ENCODE results near the gene DYNC1H1. TPM values are rescaled to one million over a fixed set of nuclear protein-coding genes. Genes with fewer than 3 reads are reported as not detected.

Gene DYNC1H1
- total RNA-seq, 1 experiment from 2014 or later, result 833 TPM

DNA sequence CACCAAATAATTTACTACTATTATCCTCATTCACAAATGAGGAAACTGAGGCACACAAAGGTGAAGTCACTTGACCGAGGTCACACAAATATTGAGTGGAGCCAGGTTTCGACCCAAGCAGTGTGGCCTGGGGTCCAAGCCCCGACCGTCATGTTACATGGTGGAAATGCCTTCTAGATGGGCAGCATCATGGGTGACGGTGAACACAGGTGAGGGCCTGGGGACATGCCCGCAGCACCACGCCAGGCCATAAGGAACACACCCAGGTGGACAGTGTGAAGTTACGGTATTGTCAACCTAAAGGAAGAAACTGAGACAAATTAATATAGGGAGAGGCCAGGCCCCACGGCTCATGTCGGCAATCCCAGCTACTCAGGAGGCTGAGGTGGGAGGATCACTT, 35.3 kb upstream of the DYNC1H1 start:
- no peak for DNase-seq (ENCODE audit: low spot score)
- no peaks in the 10 kb centered on the region for H3K4me1 ChIP-seq (ENCODE audit: insufficient read depth, low read length, poor library complexity, severe bottlenecking)
- no peaks in the 10 kb centered on the region for H3K36me3 ChIP-seq (ENCODE audit: insufficient read depth, low read length, poor library complexity, severe bottlenecking)
- H3K27me3 ChIP-seq (replicated peaks; ENCODE audit: insufficient read depth, low read depth, low read length, poor library complexity), result no peaks in the 10 kb centered on the region
- no peak overlapping the region for H3K4me3 ChIP-seq (ENCODE audit: low read depth, low read length, poor library complexity, severe bottlenecking)
- intact Hi-C loops (cut with micrococcal nuclease; ENCODE audit: unreplicated experiment), result no loop called here
- ChIA-PET CTCF (interaction anchor here (0.7 kb wide), 1 partner anchor 159 kb away, joined by 3 read pairs; no protein-coding TSS in a partner anchor), POLR2A (ENCODE audit: low non-redundant PET) (no interaction called here)
- no peak for TF ChIP-seq EZH2 (IDR thresholded peaks at IDR 0.05; ENCODE audit: borderline replicate concordance, low read depth, low read length, poor library complexity, severe bottlenecking)
- TF ChIP-seq, protein P1, sequence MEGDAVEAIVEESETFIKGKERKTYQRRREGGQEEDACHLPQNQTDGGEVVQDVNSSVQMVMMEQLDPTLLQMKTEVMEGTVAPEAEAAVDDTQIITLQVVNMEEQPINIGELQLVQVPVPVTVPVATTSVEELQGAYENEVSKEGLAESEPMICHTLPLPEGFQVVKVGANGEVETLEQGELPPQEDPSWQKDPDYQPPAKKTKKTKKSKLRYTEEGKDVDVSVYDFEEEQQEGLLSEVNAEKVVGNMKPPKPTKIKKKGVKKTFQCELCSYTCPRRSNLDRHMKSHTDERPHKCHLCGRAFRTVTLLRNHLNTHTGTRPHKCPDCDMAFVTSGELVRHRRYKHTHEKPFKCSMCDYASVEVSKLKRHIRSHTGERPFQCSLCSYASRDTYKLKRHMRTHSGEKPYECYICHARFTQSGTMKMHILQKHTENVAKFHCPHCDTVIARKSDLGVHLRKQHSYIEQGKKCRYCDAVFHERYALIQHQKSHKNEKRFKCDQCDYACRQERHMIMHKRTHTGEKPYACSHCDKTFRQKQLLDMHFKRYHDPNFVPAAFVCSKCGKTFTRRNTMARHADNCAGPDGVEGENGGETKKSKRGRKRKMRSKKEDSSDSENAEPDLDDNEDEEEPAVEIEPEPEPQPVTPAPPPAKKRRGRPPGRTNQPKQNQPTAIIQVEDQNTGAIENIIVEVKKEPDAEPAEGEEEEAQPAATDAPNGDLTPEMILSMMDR (conservative IDR thresholded peaks at IDR 0.05; ENCODE audit: low read depth, low read length), result no peak
- H3K27ac ChIP-seq (ENCODE audit: low read depth, low read length, poor library complexity, severe bottlenecking), result no peak overlapping the region
- BruUV-seq (replicated peaks), result no TSS peak
- H3K9me3 ChIP-seq (ENCODE audit: low read depth, low read length, poor library complexity, severe bottlenecking), result no peaks in the 10 kb centered on the region

DNA sequence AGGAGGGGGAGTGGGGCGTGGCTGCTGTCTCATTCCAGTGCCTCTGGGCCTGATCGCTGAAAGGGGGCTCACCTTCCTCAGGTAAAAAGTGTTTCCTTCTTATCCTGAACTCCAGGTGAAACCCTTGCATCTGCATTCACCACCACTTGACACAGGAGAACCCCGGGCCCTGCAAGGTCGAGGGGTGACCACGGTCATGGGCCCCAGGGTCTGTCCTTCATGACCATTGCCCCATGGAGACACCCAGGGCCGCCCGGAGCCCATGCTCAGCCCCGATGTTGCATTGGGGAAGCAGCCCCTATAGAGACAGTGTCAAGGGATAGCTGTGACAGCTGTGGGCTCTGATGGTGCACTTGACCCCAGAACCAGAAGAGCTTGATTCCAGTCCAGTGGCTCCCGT, 34.4 kb upstream of the DYNC1H1 start:
- no peaks in the 10 kb centered on the region for H3K4me1 ChIP-seq (ENCODE audit: insufficient read depth, low read length, poor library complexity, severe bottlenecking)
- DNase-seq (ENCODE audit: low spot score), result no peak
- TF ChIP-seq, protein P1 (conservative IDR thresholded peaks at IDR 0.05; ENCODE audit: low read depth, low read length), result no peak
- no peak for TF ChIP-seq EZH2 (IDR thresholded peaks at IDR 0.05; ENCODE audit: borderline replicate concordance, low read depth, low read length, poor library complexity, severe bottlenecking)
- CTCF ChIA-PET, result interaction anchor here (0.7 kb wide), 1 partner anchor 159 kb away, joined by 3 read pairs; no protein-coding TSS in a partner anchor
- POLR2A ChIA-PET (ENCODE audit: low non-redundant PET), result no interaction called here
- no peak overlapping the region for H3K27ac ChIP-seq (ENCODE audit: low read depth, low read length, poor library complexity, severe bottlenecking)
- no peak overlapping the region for H3K4me3 ChIP-seq (ENCODE audit: low read depth, low read length, poor library complexity, severe bottlenecking)
- no peaks in the 10 kb centered on the region for H3K36me3 ChIP-seq (ENCODE audit: insufficient read depth, low read length, poor library complexity, severe bottlenecking)
- H3K9me3 ChIP-seq (ENCODE audit: low read depth, low read length, poor library complexity, severe bottlenecking), result no peaks in the 10 kb centered on the region
- BruUV-seq (replicated peaks), result no TSS peak
- intact Hi-C loops (cut with micrococcal nuclease; ENCODE audit: unreplicated experiment), result no loop called here
- H3K27me3 ChIP-seq (replicated peaks; ENCODE audit: insufficient read depth, low read depth, low read length, poor library complexity), result no peaks in the 10 kb centered on the region

DNA sequence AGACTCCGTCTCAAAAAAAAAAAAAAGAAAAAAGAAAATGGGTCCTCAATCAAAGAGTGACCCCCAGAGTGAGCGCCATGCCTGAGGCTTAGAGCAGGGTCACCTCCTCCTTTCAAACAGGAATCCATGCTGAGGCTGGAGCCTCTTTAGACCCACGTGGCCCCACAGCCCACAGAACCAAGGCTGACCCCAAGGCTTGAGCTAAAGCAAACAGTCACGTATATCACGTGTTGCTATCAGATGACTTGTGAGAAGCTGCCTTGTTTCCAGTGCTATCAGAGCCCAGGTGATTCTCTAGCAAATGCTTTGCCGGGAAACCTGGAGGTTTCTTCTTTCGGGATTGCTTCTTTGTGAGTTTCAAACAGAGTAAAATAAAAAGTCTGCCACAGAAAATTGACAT, 31.7 kb upstream of the DYNC1H1 start:
- TF ChIP-seq, protein P1 (conservative IDR thresholded peaks at IDR 0.05; ENCODE audit: low read depth, low read length), result no peak
- no peak for TF ChIP-seq EZH2 (IDR thresholded peaks at IDR 0.05; ENCODE audit: borderline replicate concordance, low read depth, low read length, poor library complexity, severe bottlenecking)
- no TSS peak for BruUV-seq (replicated peaks)
- Histone ChIP-seq H3K9me3 (ENCODE audit: low read depth, low read length, poor library complexity, severe bottlenecking) (no peaks in the 10 kb centered on the region), H3K36me3 (ENCODE audit: insufficient read depth, low read length, poor library complexity, severe bottlenecking) (no peaks in the 10 kb centered on the region), H3K4me3 (ENCODE audit: low read depth, low read length, poor library complexity, severe bottlenecking) (no peak overlapping the region), H3K27me3 (replicated peaks; ENCODE audit: insufficient read depth, low read depth, low read length, poor library complexity) (no peaks in the 10 kb centered on the region), H3K4me1 (ENCODE audit: insufficient read depth, low read length, poor library complexity, severe bottlenecking) (no peaks in the 10 kb centered on the region), H3K27ac (ENCODE audit: low read depth, low read length, poor library complexity, severe bottlenecking) (no peak overlapping the region)
- CTCF ChIA-PET, result interaction anchor here (0.7 kb wide), 1 partner anchor 26 kb away, joined by 3 read pairs; no protein-coding TSS in a partner anchor
- DNase-seq (ENCODE audit: low spot score), result no peak
- intact Hi-C loops (cut with micrococcal nuclease; ENCODE audit: unreplicated experiment), result no loop called here
- POLR2A ChIA-PET (ENCODE audit: low non-redundant PET), result no interaction called here
